Breast epithelium (tissue), 3 donors: Measurements from ENCODE around the gene ANXA4.

Experiments used
- POLR2A ChIP-seq: fragments of 450-650 bp; IDR thresholded peaks from one replicate; pipeline ENCODE4 v1.6.1; 2016; ENCODE audit warnings: antibody characterized with exemption, mild to moderate bottlenecking, moderate library complexity
- TF ChIP-seq, protein P1 (sequence below), 3 donors: fragments of 450-650 bp; IDR thresholded peaks; one replicate each; pipeline ENCODE4 v1.5.1; 2016 to 2017; ENCODE audit warnings: antibody characterized with exemption in 3 of 3, mild to moderate bottlenecking in 3 of 3, moderate library complexity in 3 of 3

DNA sequence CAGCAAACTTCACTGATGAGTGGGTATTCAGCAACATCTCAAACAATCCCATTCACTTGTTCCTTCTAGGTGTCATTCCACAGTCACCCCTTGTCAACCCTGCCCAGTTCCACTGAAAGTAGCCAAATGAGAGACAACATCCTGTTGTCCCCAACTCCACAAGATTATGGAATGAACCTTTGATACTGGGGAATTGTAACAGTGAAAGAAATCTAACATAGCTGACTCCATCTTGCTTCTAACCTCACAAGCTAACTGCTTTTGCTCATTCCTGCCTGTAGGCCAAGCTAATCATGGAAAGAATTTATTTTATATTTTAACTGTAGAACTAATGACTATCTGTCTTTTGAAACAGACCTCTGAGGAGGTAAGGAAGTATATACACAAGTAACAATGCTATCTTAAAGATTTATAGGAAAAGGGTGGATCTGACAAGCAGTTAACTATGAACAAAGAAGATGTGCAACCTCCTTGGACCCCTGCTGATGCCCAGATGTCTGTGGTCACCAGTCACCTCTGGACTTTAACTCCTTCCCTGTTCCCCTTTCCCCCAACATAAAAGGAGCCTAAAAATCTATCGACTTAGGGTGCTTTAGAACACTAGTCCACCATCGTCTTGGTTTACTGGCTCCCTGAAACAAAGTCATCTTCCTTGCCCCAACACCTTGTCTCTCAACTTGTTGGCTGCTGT lies 6.9 kb upstream of the ANXA4 start:
- TF ChIP-seq, protein P1, sequence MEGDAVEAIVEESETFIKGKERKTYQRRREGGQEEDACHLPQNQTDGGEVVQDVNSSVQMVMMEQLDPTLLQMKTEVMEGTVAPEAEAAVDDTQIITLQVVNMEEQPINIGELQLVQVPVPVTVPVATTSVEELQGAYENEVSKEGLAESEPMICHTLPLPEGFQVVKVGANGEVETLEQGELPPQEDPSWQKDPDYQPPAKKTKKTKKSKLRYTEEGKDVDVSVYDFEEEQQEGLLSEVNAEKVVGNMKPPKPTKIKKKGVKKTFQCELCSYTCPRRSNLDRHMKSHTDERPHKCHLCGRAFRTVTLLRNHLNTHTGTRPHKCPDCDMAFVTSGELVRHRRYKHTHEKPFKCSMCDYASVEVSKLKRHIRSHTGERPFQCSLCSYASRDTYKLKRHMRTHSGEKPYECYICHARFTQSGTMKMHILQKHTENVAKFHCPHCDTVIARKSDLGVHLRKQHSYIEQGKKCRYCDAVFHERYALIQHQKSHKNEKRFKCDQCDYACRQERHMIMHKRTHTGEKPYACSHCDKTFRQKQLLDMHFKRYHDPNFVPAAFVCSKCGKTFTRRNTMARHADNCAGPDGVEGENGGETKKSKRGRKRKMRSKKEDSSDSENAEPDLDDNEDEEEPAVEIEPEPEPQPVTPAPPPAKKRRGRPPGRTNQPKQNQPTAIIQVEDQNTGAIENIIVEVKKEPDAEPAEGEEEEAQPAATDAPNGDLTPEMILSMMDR (IDR thresholded peaks at IDR 0.05), result no peak
- no peak for TF ChIP-seq POLR2A
